LNCAP (cell line): Measurements from ENCODE around the gene NUCB2.

ENCODE experiments used
- CTCF ChIP-seq: fragments of 450-650 bp; IDR thresholded peaks from 2 replicates; pipeline ENCODE4 v1.5.1; 2017; ENCODE audit warnings: mild to moderate bottlenecking

Gene NUCB2

GRCh38 chr11:17351510-17352176 lies 75.1 kb downstream of the NUCB2 start, which contains the start of gene NCR3LG1:
TSS of gene NCR3LG1 (plus strand) at chr11:17351800. CDS start at chr11:17351970, 170 bp downstream.
- no peak for TF ChIP-seq CTCF

- TF ChIP-seq CTCF: no peak
These were observed 76.6 kb downstream of the NUCB2 start for GRCh38 chr11:17352950-17353820.

GRCh38 chr11:17353821-17354600 lies 77.5 kb downstream of the NUCB2 start:
- no peak for TF ChIP-seq CTCF

- peak; percentile 66 for TF ChIP-seq CTCF
These were observed 78.1 kb downstream of the NUCB2 start for GRCh38 chr11:17354601-17354991.

- no peak for TF ChIP-seq CTCF
These were observed 90.0 kb downstream of the NUCB2 start for GRCh38 chr11:17366495-17366894.

GRCh38 chr11:17368551-17368950 lies 92.0 kb downstream of the NUCB2 start:
- TF ChIP-seq CTCF: no peak

- TF ChIP-seq CTCF: no peak
These were observed 92.6 kb downstream of the NUCB2 start for GRCh38 chr11:17369094-17369493.
